COLO829 (cell line): Measurements from ENCODE around the gene IL19.

Experiments used
- DNase-seq: peaks from one replicate; pipeline ENCODE4 v3.0.0; 2012; ENCODE audit warnings: low spot score

Gene IL19

GRCh38 chr1:206863266-206863665, 92.7 kb downstream of the IL19 start:
- DNase-seq, result no peak

- DNase-seq, result peak; percentile 81
These were observed 94.5 kb downstream of the IL19 start, which contains the start of gene IL20 for GRCh38 chr1:206864939-206865671. TSS of gene IL20 (plus strand) at chr1:206865623. CDS start at chr1:206865853, 230 bp downstream.

GRCh38 chr1:206866062-206866461, 95.5 kb downstream of the IL19 start:
- DNase-seq, result no peak

GRCh38 chr1:206867239-206867638, 96.7 kb downstream of the IL19 start:
- DNase-seq, result no peak

GRCh38 chr1:206867716-206868115, 97.1 kb downstream of the IL19 start:
- DNase-seq, result no peak

- DNase-seq, result no peak
These were observed 97.7 kb downstream of the IL19 start for GRCh38 chr1:206868264-206868663.

GRCh38 chr1:206872139-206872538, 101.6 kb downstream of the IL19 start:
- DNase-seq, result no peak

GRCh38 chr1:206873603-206874188, 103.1 kb downstream of the IL19 start:
- no peak for DNase-seq

- no peak for DNase-seq
These were observed 105.3 kb downstream of the IL19 start for GRCh38 chr1:206875752-206876377.

GRCh38 chr1:206878456-206878855, 107.9 kb downstream of the IL19 start:
- DNase-seq, result no peak

- no peak for DNase-seq
These were observed 109.7 kb downstream of the IL19 start for GRCh38 chr1:206880314-206880713.

GRCh38 chr1:206882555-206882954, 112.0 kb downstream of the IL19 start:
- DNase-seq, result no peak

GRCh38 chr1:206883160-206883559, 112.6 kb downstream of the IL19 start:
- DNase-seq, result no peak

GRCh38 chr1:206883876-206884275, 113.3 kb downstream of the IL19 start:
- DNase-seq, result no peak

- no peak for DNase-seq
These were observed 114.9 kb downstream of the IL19 start for GRCh38 chr1:206885341-206886060.

GRCh38 chr1:206886831-206887230, 116.3 kb downstream of the IL19 start:
- no peak for DNase-seq

GRCh38 chr1:206887701-206888100, 117.1 kb downstream of the IL19 start:
- no peak for DNase-seq

- DNase-seq, result peak; percentile 96
These were observed 119.8 kb downstream of the IL19 start for GRCh38 chr1:206890125-206891060.

GRCh38 chr1:206891412-206891811, 120.8 kb downstream of the IL19 start:
- no peak for DNase-seq
